ENCODE results near the gene TECPR1.

DNA sequence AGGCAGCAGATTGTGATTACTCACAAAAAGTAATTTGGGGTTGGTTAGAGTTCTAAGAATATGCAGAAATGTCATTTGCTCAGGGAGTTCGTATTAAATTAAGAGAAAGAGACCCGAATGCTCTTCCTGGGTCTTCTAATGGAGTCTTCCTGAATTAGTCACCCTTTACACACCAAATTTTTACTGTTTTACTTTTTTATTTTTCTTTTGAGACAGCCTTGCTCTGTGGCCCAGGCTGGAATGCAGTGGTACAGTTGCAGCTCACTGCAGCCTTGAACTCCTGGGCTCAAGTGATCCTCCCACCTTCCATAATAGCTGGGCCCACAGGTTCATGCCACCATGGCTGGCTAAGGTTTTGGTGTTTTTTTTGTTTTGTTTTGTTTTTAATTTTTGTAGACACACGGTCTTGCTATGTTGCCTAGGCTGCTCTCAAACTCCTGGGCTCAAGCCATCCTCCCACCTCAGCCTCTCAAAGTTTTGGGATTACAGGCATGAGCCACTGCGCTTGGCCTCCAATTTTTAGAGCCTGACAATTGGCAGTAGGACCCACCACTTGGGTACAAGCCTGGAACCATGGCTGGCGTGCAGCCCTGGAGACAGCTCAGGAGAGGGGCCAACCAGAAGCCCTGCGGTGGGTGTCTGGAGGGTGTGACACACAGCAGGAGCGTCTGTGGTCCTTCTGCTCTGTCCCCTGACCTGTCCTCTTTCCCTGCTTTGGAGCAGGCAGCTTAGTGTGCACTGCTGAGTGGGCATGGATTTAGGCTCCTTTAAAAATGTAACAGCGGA is 57.2 kb downstream of the TECPR1 start:
- TF ChIP-seq, protein P1, sequence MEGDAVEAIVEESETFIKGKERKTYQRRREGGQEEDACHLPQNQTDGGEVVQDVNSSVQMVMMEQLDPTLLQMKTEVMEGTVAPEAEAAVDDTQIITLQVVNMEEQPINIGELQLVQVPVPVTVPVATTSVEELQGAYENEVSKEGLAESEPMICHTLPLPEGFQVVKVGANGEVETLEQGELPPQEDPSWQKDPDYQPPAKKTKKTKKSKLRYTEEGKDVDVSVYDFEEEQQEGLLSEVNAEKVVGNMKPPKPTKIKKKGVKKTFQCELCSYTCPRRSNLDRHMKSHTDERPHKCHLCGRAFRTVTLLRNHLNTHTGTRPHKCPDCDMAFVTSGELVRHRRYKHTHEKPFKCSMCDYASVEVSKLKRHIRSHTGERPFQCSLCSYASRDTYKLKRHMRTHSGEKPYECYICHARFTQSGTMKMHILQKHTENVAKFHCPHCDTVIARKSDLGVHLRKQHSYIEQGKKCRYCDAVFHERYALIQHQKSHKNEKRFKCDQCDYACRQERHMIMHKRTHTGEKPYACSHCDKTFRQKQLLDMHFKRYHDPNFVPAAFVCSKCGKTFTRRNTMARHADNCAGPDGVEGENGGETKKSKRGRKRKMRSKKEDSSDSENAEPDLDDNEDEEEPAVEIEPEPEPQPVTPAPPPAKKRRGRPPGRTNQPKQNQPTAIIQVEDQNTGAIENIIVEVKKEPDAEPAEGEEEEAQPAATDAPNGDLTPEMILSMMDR (conservative IDR thresholded peaks at IDR 0.05; ENCODE audit: low read depth, low read length) = no peak
- TF ChIP-seq EZH2 (IDR thresholded peaks at IDR 0.05; ENCODE audit: low read length, unreplicated experiment) = no peak
- no peak for TF ChIP-seq EZH2phosphoT487 (IDR thresholded peaks at IDR 0.05; ENCODE audit: borderline replicate concordance, low read length)

Data from PC-3 (cell line).